Effector memory CD4-positive, alpha-beta T cell (primary cell): ENCODE results near the gene CATSPER4.

Source experiments
- DNase-seq, 3 donors: peaks; one replicate each; pipeline ENCODE4 v3.0.0-alpha.2; 2020
- H3K27ac ChIP-seq: 2 replicates; pipeline ENCODE4 v1.7.0; 2013; ENCODE audit warnings: mild to moderate bottlenecking, low read length, moderate library complexity; ENCODE audit not compliant: insufficient read depth, poor library complexity, severe bottlenecking
- H3K27me3 ChIP-seq: replicated peaks from 2 replicates; pipeline ENCODE4 v1.7.0; 2013; ENCODE audit warnings: mild to moderate bottlenecking, low read length; ENCODE audit not compliant: insufficient read depth, control insufficient read depth, poor library complexity, severe bottlenecking
- H3K36me3 ChIP-seq: 2 replicates; pipeline ENCODE4 v1.7.0; 2013; ENCODE audit warnings: mild to moderate bottlenecking, low read length, moderate library complexity; ENCODE audit not compliant: control insufficient read depth, insufficient read depth
- H3K4me1 ChIP-seq: 2 replicates; pipeline ENCODE4 v1.7.0; 2013; ENCODE audit warnings: low read length, mild to moderate bottlenecking; ENCODE audit not compliant: control insufficient read depth, insufficient read depth, poor library complexity, severe bottlenecking
- H3K4me3 ChIP-seq: 2 replicates; pipeline ENCODE4 v1.7.0; 2013; ENCODE audit warnings: low read length, low read depth, mild to moderate bottlenecking; ENCODE audit not compliant: insufficient read depth, poor library complexity, severe bottlenecking
- H3K9me3 ChIP-seq: 2 replicates; pipeline ENCODE4 v1.7.0; 2013; ENCODE audit warnings: mild to moderate bottlenecking, low read length, moderate library complexity; ENCODE audit not compliant: control insufficient read depth

CATSPER4 gene

GRCh38 chr1:26164861-26165842 lies 25.2 kb upstream of the CATSPER4 start:
- Histone ChIP-seq H3K4me3 (no peak overlapping the region), H3K36me3 (no peaks in the 10 kb centered on the region), H3K27me3 (peaks cover 20% of the 10 kb centered on the region), H3K27ac (no peak overlapping the region), H3K9me3 (no peaks in the 10 kb centered on the region), H3K4me1 (peaks cover 16% of the 10 kb centered on the region)
- no peak for DNase-seq

- peaks cover 9% of the 10 kb centered on the region for H3K27me3 ChIP-seq
- DNase-seq = no peak
- no peaks in the 10 kb centered on the region for H3K9me3 ChIP-seq
- peaks cover 19% of the 10 kb centered on the region for H3K4me1 ChIP-seq
- no peak overlapping the region for H3K27ac ChIP-seq
- no peak overlapping the region for H3K4me3 ChIP-seq
- H3K36me3 ChIP-seq = no peaks in the 10 kb centered on the region
Measured at GRCh38 chr1:26166719-26167281, 23.6 kb upstream of the CATSPER4 start.

GRCh38 chr1:26168410-26169197 lies 21.8 kb upstream of the CATSPER4 start, which contains the start of gene C1orf232:
Gene C1orf232, minus strand, starts transcription at chr1:26168963. Its CDS starts 464 bp downstream, at chr1:26168499.
- no peaks in the 10 kb centered on the region for H3K9me3 ChIP-seq
- peaks cover 13% of the 10 kb centered on the region for H3K4me1 ChIP-seq
- H3K27ac ChIP-seq = peak within 1 kb of the TSS; percentile 74
- peak within 1 kb of the TSS; percentile 92 for H3K4me3 ChIP-seq
- no peaks in the 10 kb centered on the region for H3K36me3 ChIP-seq
- no peaks in the 10 kb centered on the region for H3K27me3 ChIP-seq
- no peak for DNase-seq

GRCh38 chr1:26169198-26169554 lies 21.2 kb upstream of the CATSPER4 start:
- Histone ChIP-seq H3K9me3 (no peaks in the 10 kb centered on the region), H3K36me3 (no peaks in the 10 kb centered on the region), H3K27ac (peak overlapping the region; percentile 74), H3K4me3 (peak overlapping the region; percentile 92), H3K27me3 (no peaks in the 10 kb centered on the region), H3K4me1 (peaks cover 9% of the 10 kb centered on the region)
- no peak for DNase-seq

- Histone ChIP-seq H3K4me1 (peaks cover 6% of the 10 kb centered on the region), H3K27ac (peak within 1 kb of the TSS; percentile 74), H3K36me3 (no peaks in the 10 kb centered on the region), H3K4me3 (peak within 1 kb of the TSS; percentile 92), H3K27me3 (no peaks in the 10 kb centered on the region), H3K9me3 (no peaks in the 10 kb centered on the region)
- DNase-seq = peak; percentile 65 to 82 (median 75)
Measured at GRCh38 chr1:26169669-26170471, 20.5 kb upstream of the CATSPER4 start, which contains the start of gene ZNF593. Gene ZNF593, plus strand, starts transcription at chr1:26169908. Its CDS starts 76 bp downstream, at chr1:26169984.

GRCh38 chr1:26170472-26170821 lies 20.0 kb upstream of the CATSPER4 start:
- no peak for DNase-seq
- H3K36me3 ChIP-seq = no peaks in the 10 kb centered on the region
- H3K4me3 ChIP-seq = peak overlapping the region; percentile 92
- H3K4me1 ChIP-seq = peaks cover 6% of the 10 kb centered on the region
- H3K27ac ChIP-seq = no peak overlapping the region
- H3K27me3 ChIP-seq = no peaks in the 10 kb centered on the region
- H3K9me3 ChIP-seq = no peaks in the 10 kb centered on the region

GRCh38 chr1:26171084-26172072 lies 19.0 kb upstream of the CATSPER4 start, which contains the start of gene ZNF593OS:
Gene ZNF593OS, minus strand, starts transcription at chr1:26171832. Its CDS starts 171 bp downstream, at chr1:26171661.
- H3K27me3 ChIP-seq = no peaks in the 10 kb centered on the region
- peaks cover 6% of the 10 kb centered on the region for H3K4me1 ChIP-seq
- no peak within 1 kb of the TSS for H3K27ac ChIP-seq
- peak within 1 kb of the TSS; percentile 92 for H3K4me3 ChIP-seq
- no peaks in the 10 kb centered on the region for H3K9me3 ChIP-seq
- no peaks in the 10 kb centered on the region for H3K36me3 ChIP-seq
- DNase-seq = no peak

GRCh38 chr1:26175346-26175745 lies 15.1 kb upstream of the CATSPER4 start:
- no peak for DNase-seq
- Histone ChIP-seq H3K4me3 (no peak overlapping the region), H3K9me3 (no peaks in the 10 kb centered on the region), H3K27me3 (no peaks in the 10 kb centered on the region), H3K36me3 (no peaks in the 10 kb centered on the region), H3K4me1 (peaks cover 4% of the 10 kb centered on the region), H3K27ac (no peak overlapping the region)
